GM18873 (cell line): Measurements from ENCODE around the gene ANKRD65.
"Not testable (repeated sequence)": the region's sequence is repeated elsewhere in the genome, so short reads cannot be mapped to it uniquely, and the experiment has no call there.

ENCODE experiments used
- ATAC-seq: cut with Tn5 transposase; IDR thresholded peaks from one replicate; pipeline ENCODE4 v1.9.1; 2021; ENCODE audit warnings: mild to moderate bottlenecking, moderate library complexity, moderate number of reproducible peaks; ENCODE audit not compliant: unreplicated experiment, low FRiP score

ANKRD65 gene

DNA sequence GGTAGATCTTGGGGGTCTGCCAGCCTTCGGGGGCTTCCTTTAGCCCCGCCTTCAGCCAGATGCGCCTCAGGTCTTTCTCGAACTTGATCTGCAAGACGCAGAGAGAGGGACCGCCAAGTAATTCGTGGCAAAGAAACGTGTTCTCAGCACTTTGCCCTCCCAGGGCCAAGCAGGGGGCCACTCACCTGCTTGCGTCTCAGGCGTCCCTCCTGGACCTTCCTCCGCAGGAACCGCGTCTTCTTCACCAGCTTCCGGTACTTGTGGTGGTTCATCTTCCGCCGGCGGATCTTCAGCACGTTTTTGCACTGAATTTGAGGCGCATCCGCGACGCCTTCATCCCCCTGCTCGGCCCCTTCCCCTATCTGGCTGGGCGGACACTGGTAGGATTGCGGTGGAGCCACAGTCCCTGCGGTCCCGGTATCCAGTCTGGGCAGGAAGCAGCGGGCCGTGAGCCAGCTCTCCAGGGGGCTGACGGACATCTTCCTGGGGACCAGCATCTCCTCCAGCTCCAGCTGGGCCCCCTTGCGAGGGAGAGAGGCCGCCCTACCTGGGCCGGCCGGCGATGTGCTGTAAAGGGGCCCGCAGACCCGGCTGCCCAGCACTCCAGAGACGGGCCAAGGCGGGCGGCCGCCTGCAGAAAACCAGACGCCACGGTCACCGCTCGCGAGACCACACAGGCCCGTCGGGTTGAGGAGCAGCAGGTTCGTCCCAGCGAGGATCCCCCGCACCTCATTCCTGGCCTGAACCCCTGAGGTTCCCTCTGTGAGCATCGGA is 47.1 kb downstream of the ANKRD65 start:
- ATAC-seq: no peak

DNA sequence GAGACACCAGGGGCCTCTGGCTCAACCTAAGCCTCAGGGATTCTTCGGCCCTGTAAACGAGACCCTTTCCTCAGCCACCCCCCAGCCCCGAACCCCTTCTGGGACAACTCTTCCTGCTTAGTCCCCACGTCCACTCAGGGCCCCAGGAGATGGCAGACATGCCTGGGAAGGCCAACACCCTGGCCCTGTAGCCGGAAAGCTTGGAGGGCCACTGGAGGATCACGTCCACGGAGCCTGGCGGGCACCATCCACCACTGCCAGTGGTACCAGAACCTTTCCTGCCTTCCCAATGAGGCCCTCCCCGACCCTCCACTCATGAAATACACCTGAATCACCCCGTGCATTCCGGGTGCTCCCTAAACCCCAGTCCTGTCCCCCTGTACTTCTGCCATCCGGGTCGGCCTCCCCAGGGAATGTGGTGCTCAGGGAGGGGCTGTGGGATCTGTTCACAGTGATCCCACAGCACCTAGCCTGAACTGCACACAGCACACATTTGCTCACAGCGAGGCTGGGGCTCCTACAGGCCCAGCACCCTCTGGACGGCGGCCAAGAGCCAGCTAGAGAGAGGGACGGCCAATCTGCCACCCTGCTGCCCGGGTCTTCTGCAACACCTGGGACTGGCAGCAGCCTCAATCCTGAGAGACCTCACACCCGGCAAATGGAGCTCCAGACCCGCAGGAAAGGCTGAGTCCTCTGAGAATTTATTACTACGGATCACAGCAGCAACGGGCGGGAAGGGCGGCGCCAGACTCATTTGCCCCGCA is 47.8 kb downstream of the ANKRD65 start:
- ATAC-seq: no peak

DNA sequence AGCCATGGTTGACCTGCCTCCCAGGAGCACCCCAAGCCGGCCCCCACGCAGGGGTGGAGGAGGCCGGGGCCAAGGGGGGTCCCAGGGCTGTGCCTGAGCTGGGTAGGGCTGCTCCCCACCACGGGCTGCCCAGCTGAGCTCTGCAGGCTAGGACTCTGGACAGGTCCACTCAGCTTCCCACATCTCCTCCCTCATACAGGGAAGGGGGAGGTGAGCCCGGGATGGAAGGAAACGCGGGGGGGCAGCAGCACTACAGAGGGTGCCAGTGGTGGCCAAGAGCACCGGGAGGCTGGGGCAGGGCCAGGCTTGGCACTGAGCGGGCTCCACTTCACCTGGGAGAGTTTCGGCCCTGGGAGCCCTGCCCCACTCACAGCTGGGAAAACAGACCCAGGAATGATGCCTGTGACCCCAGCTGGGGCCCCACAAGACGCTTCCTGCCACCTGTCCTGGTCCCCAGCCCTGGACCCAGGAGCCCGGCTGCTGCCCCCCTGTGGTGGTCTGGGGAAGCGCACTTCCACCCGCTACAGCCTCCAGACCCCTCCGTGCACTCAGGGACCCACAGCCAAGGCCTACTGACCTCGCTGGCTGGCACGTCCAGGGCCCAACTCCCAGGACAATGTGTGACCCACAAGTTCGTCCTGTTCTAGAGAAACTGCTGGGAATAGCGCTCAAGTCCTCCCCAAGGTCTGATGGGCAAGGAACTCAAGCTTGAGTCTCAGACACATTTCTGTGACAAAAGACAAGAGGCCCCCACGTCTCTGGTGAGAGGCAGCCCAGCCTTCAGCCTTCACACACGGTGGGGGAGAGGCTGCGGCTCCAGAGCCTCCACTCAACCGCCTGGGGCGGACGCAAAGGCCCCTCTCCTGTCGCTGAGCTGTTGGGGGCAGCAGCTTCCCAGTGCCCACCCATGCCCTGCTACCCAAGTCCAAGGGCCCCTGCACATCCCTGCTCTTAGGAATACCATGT is 49.0 kb downstream of the ANKRD65 start:
- ATAC-seq: no peak

DNA sequence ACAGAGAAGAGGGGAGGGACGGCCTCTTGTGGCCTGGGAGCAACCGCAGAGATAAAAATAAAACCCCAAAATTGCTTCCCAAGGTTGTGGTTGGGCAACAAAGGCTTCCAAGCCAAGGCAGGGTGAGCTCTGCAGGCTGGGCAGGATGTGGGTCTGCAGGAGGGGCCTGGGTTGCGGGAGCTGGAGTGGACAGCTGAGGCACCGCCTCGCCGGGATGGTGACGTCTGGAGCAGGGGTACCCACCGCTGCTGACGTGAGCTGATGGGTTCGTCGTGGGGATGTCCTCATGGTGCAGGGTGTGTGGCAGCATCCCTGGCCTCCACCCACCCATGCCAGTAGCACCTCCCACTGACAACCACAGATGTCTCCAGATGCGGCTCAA is 49.7 kb downstream of the ANKRD65 start:
- no peak for ATAC-seq

DNA sequence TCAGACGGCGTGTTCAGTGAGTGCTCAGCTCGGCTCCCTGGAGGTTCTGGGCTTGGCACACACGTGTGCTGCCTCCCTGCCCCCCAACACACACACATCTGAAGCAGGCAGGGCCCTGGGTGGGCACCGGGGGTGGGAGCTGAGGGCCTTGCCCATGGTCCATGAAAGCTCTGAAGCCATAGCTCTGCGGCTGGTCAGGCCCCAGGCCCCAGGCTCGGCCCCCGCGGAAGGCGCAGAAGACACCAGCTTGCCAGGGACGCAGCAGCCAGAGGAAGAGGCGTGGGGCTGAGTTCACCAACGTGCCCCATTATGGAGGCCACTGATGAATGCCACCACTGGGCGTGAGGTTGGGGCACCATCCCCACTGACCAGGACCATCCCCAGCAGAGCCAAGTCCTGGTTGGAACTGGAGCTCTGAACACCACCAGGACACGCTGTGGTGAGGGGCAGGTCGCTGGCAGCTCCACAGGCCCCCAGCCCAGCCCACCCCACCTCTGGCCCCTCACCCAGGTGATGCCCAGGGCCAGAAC is 50.2 kb downstream of the ANKRD65 start:
- ATAC-seq: no peak

DNA sequence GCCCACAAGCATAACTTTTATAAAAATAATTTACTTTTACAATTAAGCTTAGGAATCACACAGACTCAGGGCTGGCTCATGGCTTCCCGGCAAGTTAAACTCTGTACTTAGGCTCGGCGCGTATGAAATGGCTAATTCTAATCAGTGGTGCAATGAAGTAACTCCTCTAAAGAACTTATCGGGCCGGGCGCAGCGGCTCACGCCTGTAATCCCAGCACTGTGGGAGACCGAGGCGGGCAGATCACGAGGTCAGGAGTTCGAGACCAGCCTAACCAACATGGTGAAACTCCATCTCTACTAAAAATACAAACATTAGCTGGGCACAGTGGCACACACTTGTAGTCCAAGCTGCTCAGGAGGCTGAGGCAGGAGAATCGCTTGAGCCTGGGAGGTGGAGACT is 51.0 kb downstream of the ANKRD65 start:
- ATAC-seq: not testable (repeated sequence)
